ENCODE results near the gene SF3B6. TPM values are rescaled to one million over a fixed set of nuclear protein-coding genes. Genes with fewer than 3 reads are reported as not detected.

The SF3B6 gene
- total and polyA plus RNA-seq, 9 of the 15 experiments (the other 6 are each of a cell fraction or from before 2014, with no cell fraction given) = 146 to 591 (median 295) TPM

DNA sequence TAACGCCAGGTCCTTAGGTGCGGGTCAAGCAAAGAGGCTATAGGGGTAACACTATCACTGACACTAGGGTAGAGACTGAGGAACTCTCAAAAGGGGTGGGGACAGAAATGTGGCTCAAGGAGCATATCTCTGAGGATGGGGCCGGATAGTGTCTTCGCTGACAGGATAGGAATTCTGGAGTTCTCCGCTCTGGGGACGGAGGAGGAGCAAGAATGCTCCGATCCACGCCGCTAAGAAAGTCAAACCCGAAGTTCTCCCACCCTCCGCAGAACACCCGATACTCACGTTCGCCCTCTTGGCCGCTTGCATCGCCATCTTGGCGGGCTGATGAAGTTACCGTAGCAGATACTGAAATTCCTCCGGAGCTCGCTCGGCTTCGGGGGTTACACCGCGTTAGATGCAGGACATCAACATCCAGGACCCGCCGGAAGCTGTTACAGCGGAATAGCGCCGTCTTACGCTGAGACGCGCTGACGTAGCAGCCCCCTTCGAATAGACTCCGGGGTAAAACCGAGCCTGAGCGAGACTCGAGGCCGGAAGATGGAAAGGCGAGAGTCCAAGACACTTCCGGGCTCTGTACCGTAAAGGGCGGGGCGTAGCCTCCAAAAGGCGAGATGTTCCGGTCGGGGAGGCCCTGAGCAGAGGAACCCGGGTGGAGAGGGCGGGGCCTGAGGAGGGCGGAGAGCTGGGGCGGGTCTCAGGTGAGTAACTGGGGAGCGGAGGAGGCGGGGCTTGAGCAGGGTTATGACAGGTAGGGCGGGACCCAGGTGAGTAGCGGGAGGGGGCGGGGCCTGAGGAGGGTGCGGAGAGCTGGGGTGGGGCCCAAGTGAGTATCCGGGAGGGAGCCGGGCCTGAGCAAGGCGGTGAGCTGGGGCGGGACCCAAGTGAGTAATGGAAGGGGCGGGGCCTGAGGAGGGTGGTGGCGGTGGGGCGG is at the start of gene SF3B6 (continued):
- TF ChIP-seq EZH2 (IDR thresholded peaks at IDR 0.05; ENCODE audit: borderline replicate concordance, low read depth, low read length) (no peak), POLR2AphosphoS2 (IDR thresholded peaks at IDR 0.05; ENCODE audit: low read length) (peak; percentile 70; the same call in 1 of the 2 replicates), PML (IDR thresholded peaks at IDR 0.05; ENCODE audit: low read length) (peak; percentile 87), MIER1 (IDR thresholded peaks at IDR 0.05; ENCODE audit: low read depth) (no peak; the same call in 1 of the 2 replicates), L3MBTL2 (IDR thresholded peaks at IDR 0.05) (peak; percentile 64), FIP1L1 (IDR thresholded peaks at IDR 0.05; ENCODE audit: low read depth, low read length, poor library complexity, severe bottlenecking) (no peak), C11orf30 (IDR thresholded peaks at IDR 0.05; ENCODE audit: low read depth) (peak; percentile 98), ARHGAP35 (IDR thresholded peaks at IDR 0.05; ENCODE audit: partially characterized antibody) (no peak), SMARCB1 (IDR thresholded peaks at IDR 0.05; ENCODE audit: insufficient read length, low read depth) (no peak), ZC3H4 (CRISPR knock-in tag; IDR thresholded peaks at IDR 0.05; ENCODE audit: borderline replicate concordance) (no peak), BMI1 (IDR thresholded peaks at IDR 0.05; ENCODE audit: low read length) (no peak), BRCA1 (IDR thresholded peaks at IDR 0.05) (no peak), BRCA1 (CRISPR knock-in tag; IDR thresholded peaks at IDR 0.05) (no peak), ZNF584 (CRISPR knock-in tag; IDR thresholded peaks at IDR 0.05; ENCODE audit: low read depth) (no peak), MTF1 (CRISPR knock-in tag; IDR thresholded peaks at IDR 0.05; ENCODE audit: borderline replicate concordance) (no peak), EWSR1 (IDR thresholded peaks at IDR 0.05; ENCODE audit: borderline replicate concordance, low read depth, partially characterized antibody) (no peak), BRF1 (IDR thresholded peaks at IDR 0.05; ENCODE audit: borderline replicate concordance, extremely low read depth, insufficient read length) (no peak), SETDB1 (IDR thresholded peaks at IDR 0.05; ENCODE audit: low read length) (no peak), IFI16 (CRISPR knock-in tag; IDR thresholded peaks at IDR 0.05) (no peak), TCF3 (CRISPR knock-in tag; IDR thresholded peaks at IDR 0.05) (no peak; the same call in 1 of the 2 replicates), FOSL1 (tag; conservative IDR thresholded peaks at IDR 0.05) (peak; percentile 52), RBM17 (IDR thresholded peaks at IDR 0.05; ENCODE audit: borderline replicate concordance, low read depth, low read length) (no peak), FOS (IDR thresholded peaks at IDR 0.05; ENCODE audit: extremely low read depth, insufficient read length) (no peak), CBX5 (IDR thresholded peaks at IDR 0.05; ENCODE audit: borderline replicate concordance, low read depth) (peak; percentile 11; the same call in 1 of the 2 replicates), ZKSCAN3 (CRISPR knock-in tag; IDR thresholded peaks at IDR 0.05) (no peak)
- TF ChIP-seq, protein P1, sequence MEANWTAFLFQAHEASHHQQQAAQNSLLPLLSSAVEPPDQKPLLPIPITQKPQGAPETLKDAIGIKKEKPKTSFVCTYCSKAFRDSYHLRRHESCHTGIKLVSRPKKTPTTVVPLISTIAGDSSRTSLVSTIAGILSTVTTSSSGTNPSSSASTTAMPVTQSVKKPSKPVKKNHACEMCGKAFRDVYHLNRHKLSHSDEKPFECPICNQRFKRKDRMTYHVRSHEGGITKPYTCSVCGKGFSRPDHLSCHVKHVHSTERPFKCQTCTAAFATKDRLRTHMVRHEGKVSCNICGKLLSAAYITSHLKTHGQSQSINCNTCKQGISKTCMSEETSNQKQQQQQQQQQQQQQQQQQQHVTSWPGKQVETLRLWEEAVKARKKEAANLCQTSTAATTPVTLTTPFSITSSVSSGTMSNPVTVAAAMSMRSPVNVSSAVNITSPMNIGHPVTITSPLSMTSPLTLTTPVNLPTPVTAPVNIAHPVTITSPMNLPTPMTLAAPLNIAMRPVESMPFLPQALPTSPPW (CRISPR knock-in tag; IDR thresholded peaks at IDR 0.05) = peak; percentile 92
- TF ChIP-seq, protein P2, sequence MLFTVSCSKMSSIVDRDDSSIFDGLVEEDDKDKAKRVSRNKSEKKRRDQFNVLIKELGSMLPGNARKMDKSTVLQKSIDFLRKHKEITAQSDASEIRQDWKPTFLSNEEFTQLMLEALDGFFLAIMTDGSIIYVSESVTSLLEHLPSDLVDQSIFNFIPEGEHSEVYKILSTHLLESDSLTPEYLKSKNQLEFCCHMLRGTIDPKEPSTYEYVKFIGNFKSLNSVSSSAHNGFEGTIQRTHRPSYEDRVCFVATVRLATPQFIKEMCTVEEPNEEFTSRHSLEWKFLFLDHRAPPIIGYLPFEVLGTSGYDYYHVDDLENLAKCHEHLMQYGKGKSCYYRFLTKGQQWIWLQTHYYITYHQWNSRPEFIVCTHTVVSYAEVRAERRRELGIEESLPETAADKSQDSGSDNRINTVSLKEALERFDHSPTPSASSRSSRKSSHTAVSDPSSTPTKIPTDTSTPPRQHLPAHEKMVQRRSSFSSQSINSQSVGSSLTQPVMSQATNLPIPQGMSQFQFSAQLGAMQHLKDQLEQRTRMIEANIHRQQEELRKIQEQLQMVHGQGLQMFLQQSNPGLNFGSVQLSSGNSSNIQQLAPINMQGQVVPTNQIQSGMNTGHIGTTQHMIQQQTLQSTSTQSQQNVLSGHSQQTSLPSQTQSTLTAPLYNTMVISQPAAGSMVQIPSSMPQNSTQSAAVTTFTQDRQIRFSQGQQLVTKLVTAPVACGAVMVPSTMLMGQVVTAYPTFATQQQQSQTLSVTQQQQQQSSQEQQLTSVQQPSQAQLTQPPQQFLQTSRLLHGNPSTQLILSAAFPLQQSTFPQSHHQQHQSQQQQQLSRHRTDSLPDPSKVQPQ (CRISPR knock-in tag; IDR thresholded peaks at IDR 0.05; ENCODE audit: borderline replicate concordance) = no peak

All from K562 (cell line).